H9 (cell line): ENCODE measurements around the gene CMYA5. TPM values are rescaled to one million over a fixed set of nuclear protein-coding genes. Genes with fewer than 3 reads are reported as not detected.

Experiments
- DNase-seq: peaks from one replicate; pipeline ENCODE4 v3.0.0-alpha.2; 2017
- H2AFZ ChIP-seq: one replicate; pipeline ENCODE4 v1.6.1; 2013; ENCODE audit warnings: mild to moderate bottlenecking, low read length, control low read depth, moderate library complexity
- H2AK5ac ChIP-seq: 2 replicates; pipeline ENCODE4 v1.6.1; 2013; ENCODE audit warnings: low read length, control low read depth, mixed read lengths; ENCODE audit not compliant: insufficient read length
- H2BK120ac ChIP-seq: one replicate; pipeline ENCODE4 v1.6.1; 2013; ENCODE audit warnings: low read depth, mild to moderate bottlenecking, low read length, control low read depth, inconsistent platforms; ENCODE audit not compliant: poor library complexity, severe bottlenecking
- H2BK12ac ChIP-seq: 2 replicates; pipeline ENCODE4 v1.6.1; 2013; ENCODE audit warnings: low read length, control low read depth, mixed read lengths, low read depth; ENCODE audit not compliant: insufficient read length
- H2BK15ac ChIP-seq: 2 replicates; pipeline ENCODE4 v1.6.1; 2013; ENCODE audit warnings: low read depth, low read length, control low read depth
- H2BK20ac ChIP-seq: one replicate; pipeline ENCODE4 v1.6.1; 2013; ENCODE audit warnings: low read depth, mild to moderate bottlenecking, low read length, control low read depth, inconsistent platforms; ENCODE audit not compliant: poor library complexity, severe bottlenecking
- H2BK5ac ChIP-seq: 2 replicates; pipeline ENCODE4 v1.6.1; 2013; ENCODE audit warnings: low read length, control low read depth, mixed read lengths; ENCODE audit not compliant: insufficient read length
- H3K14ac ChIP-seq: 2 replicates; pipeline ENCODE4 v1.6.1; 2013; ENCODE audit warnings: low read length, control low read depth; ENCODE audit not compliant: insufficient read depth
- H3K18ac ChIP-seq: 2 replicates; pipeline ENCODE4 v1.6.1; 2013; ENCODE audit warnings: low read depth, mild to moderate bottlenecking, mixed read lengths, low read length, control low read depth; ENCODE audit not compliant: insufficient read length
- H3K23ac ChIP-seq: 2 replicates; pipeline ENCODE4 v1.6.1; 2013; ENCODE audit warnings: low read length, control low read depth, mixed read lengths, low read depth; ENCODE audit not compliant: insufficient read length
- H3K23me2 ChIP-seq: 2 replicates; pipeline ENCODE4 v1.6.1; 2013; ENCODE audit warnings: low read depth, mild to moderate bottlenecking, mixed read lengths, low read length, control low read depth; ENCODE audit not compliant: insufficient read length, poor library complexity, severe bottlenecking
- H3K27ac ChIP-seq: 2 replicates; pipeline ENCODE4 v1.5.1; 2013; ENCODE audit warnings: low read length, control low read depth, mixed read lengths, low read depth; ENCODE audit not compliant: insufficient read length
- H3K27me3 ChIP-seq: 2 replicates; pipeline ENCODE4 v1.6.1; 2013; ENCODE audit warnings: low read length, control low read depth, inconsistent platforms; ENCODE audit not compliant: insufficient read depth
- H3K4ac ChIP-seq: 2 replicates; pipeline ENCODE4 v1.6.1; 2013; ENCODE audit warnings: low read depth, mild to moderate bottlenecking, control low read depth, inconsistent platforms, low read length, moderate library complexity
- H3K4me1 ChIP-seq: 2 replicates; pipeline ENCODE4 v1.6.1; 2013; ENCODE audit warnings: low read length, control low read depth, inconsistent platforms; ENCODE audit not compliant: insufficient read depth
- H3K4me2 ChIP-seq: 2 replicates; pipeline ENCODE4 v1.6.1; 2013; ENCODE audit warnings: low read length, control low read depth, mixed read lengths; ENCODE audit not compliant: insufficient read length, insufficient read depth
- H3K56ac ChIP-seq: 2 replicates; pipeline ENCODE4 v1.6.1; 2013; ENCODE audit warnings: low read depth, mild to moderate bottlenecking, mixed read lengths, low read length, control low read depth; ENCODE audit not compliant: insufficient read length
- H3K79me1 ChIP-seq: 2 replicates; pipeline ENCODE4 v1.6.1; 2013; ENCODE audit warnings: low read depth, mild to moderate bottlenecking, moderate library complexity, low read length, control low read depth, inconsistent platforms; ENCODE audit not compliant: insufficient read depth, poor library complexity, severe bottlenecking
- H3K79me2 ChIP-seq: 2 replicates; pipeline ENCODE4 v1.6.1; 2013; ENCODE audit warnings: low read length, control low read depth, inconsistent platforms; ENCODE audit not compliant: insufficient read depth
- H3K9ac ChIP-seq: 2 replicates; pipeline ENCODE4 v1.6.1; 2013; ENCODE audit warnings: low read length, control low read depth, mixed read lengths; ENCODE audit not compliant: insufficient read length; ENCODE audit errors: extremely low read depth
- H3K9me3 ChIP-seq: one replicate; pipeline ENCODE4 v1.6.1; 2013; ENCODE audit warnings: low read depth, low read length, inconsistent platforms; ENCODE audit not compliant: control insufficient read depth
- H3T11ph ChIP-seq: one replicate; pipeline ENCODE4 v1.6.1; 2013; ENCODE audit warnings: mild to moderate bottlenecking, low read length, control low read depth, inconsistent platforms
- H4K20me1 ChIP-seq: one replicate; pipeline ENCODE4 v1.6.1; 2013; ENCODE audit not compliant: control insufficient read depth, insufficient read length, insufficient read depth
- H4K5ac ChIP-seq: 2 replicates; pipeline ENCODE4 v1.6.1; 2013; ENCODE audit warnings: low read depth, mild to moderate bottlenecking, mixed read lengths, low read length, control low read depth; ENCODE audit not compliant: insufficient read length
- H4K8ac ChIP-seq: replicated peaks from 2 replicates; pipeline ENCODE4 v1.6.1; 2013; ENCODE audit warnings: low read length, control low read depth, mixed read lengths, low read depth; ENCODE audit not compliant: insufficient read length
- H4K91ac ChIP-seq: 2 replicates; pipeline ENCODE4 v1.6.1; 2013; ENCODE audit warnings: low read depth, mild to moderate bottlenecking, moderate library complexity, mixed read lengths, low read length, control low read depth; ENCODE audit not compliant: insufficient read length
- H3K27ac Mint-ChIP-seq, 3 experiments: 2 replicates in 2 of 3; 3 replicates in 1 of 3; pipeline ENCODE4 v1.8.0; 2020 to 2021; ENCODE audit warnings: mixed read lengths in 3 of 3, mild to moderate bottlenecking in 1 of 3, moderate library complexity in 1 of 3
- H3K27me3 Mint-ChIP-seq: 2 replicates; pipeline ENCODE4 v1.8.0; 2021; ENCODE audit warnings: low read depth, mild to moderate bottlenecking, moderate library complexity, mixed read lengths
- H3K36me3 Mint-ChIP-seq, 3 experiments: 2 replicates in 2 of 3; 3 replicates in 1 of 3; pipeline ENCODE4 v1.8.0; 2020 to 2021; ENCODE audit warnings: low read depth in 3 of 3, mixed read lengths in 3 of 3; ENCODE audit not compliant: insufficient read depth in 1 of 3
- H3K4me1 Mint-ChIP-seq, 2 experiments: 2 replicates each; pipeline ENCODE4 v1.8.0; 2020; ENCODE audit warnings: mixed read lengths in 2 of 2
- H3K4me3 Mint-ChIP-seq, 2 experiments: 2 replicates in 1 of 2; 3 replicates in 1 of 2; pipeline ENCODE4 v1.8.0; 2020 to 2021; ENCODE audit warnings: mild to moderate bottlenecking in 2 of 2, mixed read lengths in 2 of 2, moderate library complexity in 1 of 2
- H3K9me3 Mint-ChIP-seq, 2 experiments: 2 replicates in 1 of 2; 3 replicates in 1 of 2; pipeline ENCODE4 v1.8.0; 2020; ENCODE audit warnings: mild to moderate bottlenecking in 2 of 2, mixed read lengths in 2 of 2, moderate library complexity in 1 of 2
- WGBS: extraction: QIAGEN DNeasy Blood & Tissue Kit; methylation state at CpG from one replicate; pipeline ENCODE4 v1.1.7; 2013; ENCODE audit warnings: missing lambda C conversion rate, low lambda C conversion rate, mixed read lengths; ENCODE audit not compliant: insufficient read length; ENCODE audit errors: extremely low coverage; 5-methylcytosine and 5-hydroxymethylcytosine counted together
- total RNA-seq: library from RNA; stranded (reverse); gene quantifications from 2 replicates; pipeline ENCODE4 v1.2.1, GENCODE V29; 2021
- TF ChIP-seq, protein P1 (sequence below): fragments of 200-600 bp; sonication (generic); conservative IDR thresholded peaks from 3 replicates; pipeline ENCODE4 v1.8.0; 2021; ENCODE audit warnings: antibody characterized with exemption, mild to moderate bottlenecking

The CMYA5 gene
- total RNA-seq, 1 experiment from 2014 or later: 1.8 TPM

DNA sequence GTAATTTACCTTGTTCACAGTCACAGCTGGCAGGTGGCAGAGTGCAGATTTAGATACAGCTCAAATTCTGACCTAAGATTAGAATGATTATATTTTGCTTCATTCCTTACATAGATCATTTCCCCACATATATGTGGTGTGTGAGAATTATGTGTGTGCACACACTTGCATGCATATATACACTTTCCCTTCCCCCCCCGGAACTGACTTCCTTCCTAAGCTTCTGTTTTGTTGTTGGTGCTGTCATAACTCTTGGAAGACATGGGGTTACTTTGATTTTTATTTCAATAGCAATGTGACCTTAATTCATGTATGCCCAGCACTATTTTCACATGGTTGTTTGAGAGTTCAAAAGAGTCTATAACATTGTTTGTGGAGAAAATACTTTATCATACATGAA, 112.8 kb downstream of the CMYA5 start:
- no peak overlapping the region for H4K8ac ChIP-seq
- no peak overlapping the region for H2BK20ac ChIP-seq
- no peak overlapping the region for H3K9ac ChIP-seq
- no peak overlapping the region for H3K18ac ChIP-seq
- TF ChIP-seq, protein P1, sequence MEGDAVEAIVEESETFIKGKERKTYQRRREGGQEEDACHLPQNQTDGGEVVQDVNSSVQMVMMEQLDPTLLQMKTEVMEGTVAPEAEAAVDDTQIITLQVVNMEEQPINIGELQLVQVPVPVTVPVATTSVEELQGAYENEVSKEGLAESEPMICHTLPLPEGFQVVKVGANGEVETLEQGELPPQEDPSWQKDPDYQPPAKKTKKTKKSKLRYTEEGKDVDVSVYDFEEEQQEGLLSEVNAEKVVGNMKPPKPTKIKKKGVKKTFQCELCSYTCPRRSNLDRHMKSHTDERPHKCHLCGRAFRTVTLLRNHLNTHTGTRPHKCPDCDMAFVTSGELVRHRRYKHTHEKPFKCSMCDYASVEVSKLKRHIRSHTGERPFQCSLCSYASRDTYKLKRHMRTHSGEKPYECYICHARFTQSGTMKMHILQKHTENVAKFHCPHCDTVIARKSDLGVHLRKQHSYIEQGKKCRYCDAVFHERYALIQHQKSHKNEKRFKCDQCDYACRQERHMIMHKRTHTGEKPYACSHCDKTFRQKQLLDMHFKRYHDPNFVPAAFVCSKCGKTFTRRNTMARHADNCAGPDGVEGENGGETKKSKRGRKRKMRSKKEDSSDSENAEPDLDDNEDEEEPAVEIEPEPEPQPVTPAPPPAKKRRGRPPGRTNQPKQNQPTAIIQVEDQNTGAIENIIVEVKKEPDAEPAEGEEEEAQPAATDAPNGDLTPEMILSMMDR: no peak
- WGBS: no CpG with 5 or more reads among the region's 1 CpG
- no peak for DNase-seq
- no peaks in the 10 kb centered on the region for H3K4me1 ChIP-seq
- no peaks in the 10 kb centered on the region for H4K20me1 ChIP-seq
- no peaks in the 10 kb centered on the region for H3K9me3 ChIP-seq
- H3K23ac ChIP-seq: no peak overlapping the region
- no peak overlapping the region for H3K4ac ChIP-seq
- Mint-ChIP-seq H3K27ac (no peak overlapping the region), H3K4me1 (peaks cover 2 to 3% of the 10 kb centered on the region in 2 experiments; a peak in 2 of 4 replicates), H3K36me3 (no peaks in the 10 kb centered on the region), H3K9me3 (no peaks in the 10 kb centered on the region), H3K4me3 (no peak overlapping the region), H3K27me3 (no peaks in the 10 kb centered on the region)
- H4K5ac ChIP-seq: no peak overlapping the region
- H2AFZ ChIP-seq: no peak overlapping the region
- no peak overlapping the region for H3K27ac ChIP-seq
- no peak overlapping the region for H3T11ph ChIP-seq
- H3K56ac ChIP-seq: no peak overlapping the region
- no peak overlapping the region for H2AK5ac ChIP-seq
- H2BK12ac ChIP-seq: no peak overlapping the region
- no peak overlapping the region for H3K4me2 ChIP-seq
- no peak overlapping the region for H2BK120ac ChIP-seq
- no peaks in the 10 kb centered on the region for H3K79me2 ChIP-seq
- H2BK15ac ChIP-seq: no peak overlapping the region
- H3K14ac ChIP-seq: no peak overlapping the region
- no peak overlapping the region for H2BK5ac ChIP-seq
- no peak overlapping the region for H4K91ac ChIP-seq
- H3K27me3 ChIP-seq: no peaks in the 10 kb centered on the region
- H3K79me1 ChIP-seq: no peaks in the 10 kb centered on the region
- H3K23me2 ChIP-seq: no peaks in the 10 kb centered on the region
